Right cardiac atrium (tissue), 5 donors: ENCODE data around the gene SYNJ2. TPM values are rescaled to one million over a fixed set of nuclear protein-coding genes. Genes with fewer than 3 reads are reported as not detected.

Source experiments
- ATAC-seq, 2 donors: fragments of 200-7000 bp; cut with Tn5 transposase; one replicate each; pipeline versions ENCODE4 v1.8.0 to v1.9.1; 2020; ENCODE audit warnings: moderate library complexity in 2 of 2, mild to moderate bottlenecking in 1 of 2
- DNase-seq, 3 donors: peaks; one replicate each; pipeline ENCODE4 v3.0.0-alpha.2; 2020
- H3K27ac ChIP-seq: one replicate; pipeline ENCODE4 v1.5.1; 2013; ENCODE audit warnings: mild to moderate bottlenecking, low read length, control low read depth, moderate library complexity
- H3K27me3 ChIP-seq: one replicate; pipeline ENCODE4 v1.6.1; 2013; ENCODE audit not compliant: control insufficient read depth, insufficient read depth
- H3K4me1 ChIP-seq: one replicate; pipeline ENCODE4 v1.6.1; 2013; ENCODE audit warnings: low read length; ENCODE audit not compliant: control insufficient read depth, insufficient read depth
- H3K4me3 ChIP-seq: one replicate; pipeline ENCODE4 v1.5.1; 2013; ENCODE audit warnings: low read length, control low read depth
- H3K9me3 ChIP-seq: one replicate; pipeline ENCODE4 v1.6.1; 2013; ENCODE audit warnings: low read length; ENCODE audit not compliant: control insufficient read depth
- WGBS: extraction: QIAGEN DNeasy Blood & Tissue Kit; methylation state at CpG from one replicate; pipeline ENCODE4 v1.1.7; 2013; 5-methylcytosine and 5-hydroxymethylcytosine counted together
- intact Hi-C, 4 donors: fragments of 100-400 bp; cut with DNase I; formaldehyde crosslinking; loops; one replicate each; pipeline versions ENCODE4 v1.11.0 to v1.14.0; 2022 to 2023
- polyA plus RNA-seq: library from polyadenylated mRNA; stranded (reverse); fragments of 200-250 nt; gene quantifications from one replicate; pipeline ENCODE4 v1.2.3, GENCODE V29; 2013
- total RNA-seq, 4 donors: library from RNA; stranded (reverse); fragmentation: NEBNext Ultra II Directional; extraction: Animal tissue kit (Norgen Biotek cat#: 25700); gene quantifications; one replicate each; pipeline ENCODE4 v1.2.1, GENCODE V29; 2021
- donor health status: healthy with polysubstance abuse.
- donor health status: DM: no; HTN: yes; CAD: no.
- donor health status: DM: no; HTN: no; CAD: no.
- donor health status: DM: no; HTN: yes; CAD: no; lungs with severe emphysema.
- donor health status: DM: yes; HTN: yes; CAD: no.

Gene SYNJ2
- total and polyA plus RNA-seq, 5 donors = 9.5 to 26.3 (median 19.6) TPM

- peak in 2 of 3 donors; percentile 36 to 61 for DNase-seq
Observed at GRCh38 chr6:158040804-158041347, 59.2 kb downstream of the SYNJ2 start.

GRCh38 chr6:158041370-158041769 lies 59.7 kb downstream of the SYNJ2 start:
- Histone ChIP-seq H3K27ac (peak overlapping the region; percentile 76), H3K9me3 (no peaks in the 10 kb centered on the region), H3K4me1 (peaks cover 23% of the 10 kb centered on the region), H3K4me3 (no peak overlapping the region), H3K27me3 (no peaks in the 10 kb centered on the region)
- peak; percentile 12 to 14 for ATAC-seq
- WGBS = 73% methylated on average over 4 of the region's 4 CpGs
- intact Hi-C loops = loop anchor here in 2 of 4 donors (5.0 to 10.0 kb wide), 2 partner anchors 57 to 59 kb away; partner anchors contain the start of gene SYNJ2 (in 2 of the 2)
- DNase-seq = no peak

More at GRCh38 chr6:158040804-158041347, 59.2 kb downstream of the SYNJ2 start:
- 46% methylated on average over 12 of the region's 12 CpGs for WGBS
- Histone ChIP-seq H3K27ac (peak overlapping the region; percentile 76), H3K9me3 (no peaks in the 10 kb centered on the region), H3K4me3 (no peak overlapping the region), H3K4me1 (peaks cover 23% of the 10 kb centered on the region), H3K27me3 (no peaks in the 10 kb centered on the region)
- no peak for ATAC-seq
- intact Hi-C loops = loop anchor here in 2 of 4 donors (5.0 to 10.0 kb wide), 2 partner anchors 56 to 59 kb away; partner anchors contain the start of gene SYNJ2 (in 2 of the 2)

- Histone ChIP-seq H3K4me1 (peaks cover 23% of the 10 kb centered on the region), H3K27ac (peak overlapping the region; percentile 76), H3K9me3 (no peaks in the 10 kb centered on the region), H3K4me3 (no peak overlapping the region), H3K27me3 (no peaks in the 10 kb centered on the region)
- intact Hi-C loops = loop anchor here in 2 of 4 donors (5.0 to 10.0 kb wide), 2 partner anchors 57 to 59 kb away; partner anchors contain the start of gene SYNJ2 (in 2 of the 2)
- ATAC-seq = no peak
- DNase-seq = peak in 1 of 3 donors; percentile 24
- 92% methylated on average over 12 of the region's 12 CpGs for WGBS
Observed at GRCh38 chr6:158041788-158042187, 60.1 kb downstream of the SYNJ2 start.

- DNase-seq = peak; percentile 79 to 89 (median 80)
- H3K4me1 ChIP-seq = peaks cover 23% of the 10 kb centered on the region
- intact Hi-C loops = loop anchor here in 2 of 4 donors (5.0 to 10.0 kb wide), 2 partner anchors 58 to 60 kb away; partner anchors contain the start of gene SYNJ2 (in 2 of the 2)
- WGBS = 54% methylated on average over 16 of the region's 16 CpGs
- peak overlapping the region; percentile 76 for H3K27ac ChIP-seq
- H3K27me3 ChIP-seq = no peaks in the 10 kb centered on the region
- H3K9me3 ChIP-seq = no peaks in the 10 kb centered on the region
- peak; percentile 69 to 78 for ATAC-seq
- peak overlapping the region; percentile 29 for H3K4me3 ChIP-seq
Observed at GRCh38 chr6:158042245-158042798, 60.7 kb downstream of the SYNJ2 start.

GRCh38 chr6:158043008-158043407 lies 61.3 kb downstream of the SYNJ2 start:
- DNase-seq (peak in 1 of 3 donors; percentile 64), ATAC-seq (no peak)
- Histone ChIP-seq H3K27ac (peak overlapping the region; percentile 76), H3K4me1 (peaks cover 23% of the 10 kb centered on the region), H3K9me3 (no peaks in the 10 kb centered on the region), H3K27me3 (no peaks in the 10 kb centered on the region), H3K4me3 (peak overlapping the region; percentile 29)
- 75% methylated on average over 20 of the region's 20 CpGs for WGBS
- intact Hi-C loops = loop anchor here in 2 of 4 donors (5.0 to 10.0 kb wide), 2 partner anchors 58 to 61 kb away; partner anchors contain the start of gene SYNJ2 (in 2 of the 2)

GRCh38 chr6:158043586-158044524 lies 62.2 kb downstream of the SYNJ2 start:
- peak overlapping the region; percentile 2 for H3K4me3 ChIP-seq
- peaks cover 23% of the 10 kb centered on the region for H3K4me1 ChIP-seq

GRCh38 chr6:158044525-158044888 lies 62.8 kb downstream of the SYNJ2 start:
- DNase-seq (no peak), ATAC-seq (no peak)
- Histone ChIP-seq H3K4me1 (peaks cover 22% of the 10 kb centered on the region), H3K4me3 (peak overlapping the region; percentile 2), H3K27ac (peak overlapping the region; percentile 76), H3K27me3 (no peaks in the 10 kb centered on the region), H3K9me3 (no peaks in the 10 kb centered on the region)
- intact Hi-C loops = loop anchor here in 2 of 4 donors (5.0 to 10.0 kb wide), 2 partner anchors 60 to 62 kb away; partner anchors contain the start of gene SYNJ2 (in 2 of the 2)
- 54% methylated on average over 6 of the region's 6 CpGs for WGBS

More at GRCh38 chr6:158043586-158044524, 62.2 kb downstream of the SYNJ2 start:
- ATAC-seq = peak; percentile 47 to 67
- H3K27ac ChIP-seq = peak overlapping the region; percentile 76
- DNase-seq = peak; percentile 65 to 80 (median 74)
- WGBS = 58% methylated on average over 31 of the region's 31 CpGs
- H3K9me3 ChIP-seq = no peaks in the 10 kb centered on the region
- H3K27me3 ChIP-seq = no peaks in the 10 kb centered on the region
- intact Hi-C loops = loop anchor here in 2 of 4 donors (5.0 to 10.0 kb wide), 2 partner anchors 59 to 62 kb away; partner anchors contain the start of gene SYNJ2 (in 2 of the 2)

- H3K9me3 ChIP-seq = no peaks in the 10 kb centered on the region
- H3K4me1 ChIP-seq = peaks cover 6% of the 10 kb centered on the region
- no peak for ATAC-seq
- DNase-seq = no peak
- no peak overlapping the region for H3K27ac ChIP-seq
- WGBS = 87% methylated on average over 20 of the region's 20 CpGs
- H3K27me3 ChIP-seq = no peaks in the 10 kb centered on the region
- intact Hi-C loops = loop anchor here in 1 of 4 donors (10.0 kb wide), 1 partner anchor 62 kb away; the partner anchor contains the start of gene SYNJ2
- no peak overlapping the region for H3K4me3 ChIP-seq
Observed at GRCh38 chr6:158046201-158047126, 64.8 kb downstream of the SYNJ2 start.

GRCh38 chr6:158047127-158047518 lies 65.5 kb downstream of the SYNJ2 start:
- intact Hi-C loops = loop anchor here in 1 of 4 donors (10.0 kb wide), 1 partner anchor 62 kb away; the partner anchor contains the start of gene SYNJ2
- no peak for DNase-seq
- Histone ChIP-seq H3K27ac (no peak overlapping the region), H3K4me1 (peaks cover 4% of the 10 kb centered on the region), H3K4me3 (no peak overlapping the region), H3K27me3 (no peaks in the 10 kb centered on the region), H3K9me3 (no peaks in the 10 kb centered on the region)
- ATAC-seq = no peak
- 79% methylated on average over 10 of the region's 10 CpGs for WGBS
